Muscle layer of duodenum (tissue), 2 donors: ENCODE results near the gene BSPRY.
"Not testable (repeated sequence)": the region's sequence is repeated elsewhere in the genome, so short reads cannot be mapped to it uniquely, and the experiment has no call there.

Experiments
- H3K27ac ChIP-seq: one replicate; pipeline ENCODE4 v1.7.0; 2013; ENCODE audit warnings: mild to moderate bottlenecking, low read length
- H3K27me3 ChIP-seq: one replicate; pipeline ENCODE4 v1.7.0; 2013; ENCODE audit warnings: low read depth, mild to moderate bottlenecking, control low read depth, low read length
- H3K36me3 ChIP-seq, 2 donors: one replicate each; pipeline ENCODE4 v1.7.0; 2013; ENCODE audit warnings: low read length in 2 of 2, control low read depth in 1 of 2, mild to moderate bottlenecking in 1 of 2; ENCODE audit not compliant: insufficient read depth in 2 of 2, control insufficient read depth in 1 of 2
- H3K4me1 ChIP-seq, 2 donors: one replicate each; pipeline ENCODE4 v1.7.0; 2013; ENCODE audit warnings: low read length in 2 of 2, mild to moderate bottlenecking in 2 of 2, control low read depth in 1 of 2, moderate library complexity in 1 of 2; ENCODE audit not compliant: insufficient read depth in 2 of 2, control insufficient read depth in 1 of 2
- H3K4me3 ChIP-seq, 2 donors: one replicate each; pipeline ENCODE4 v1.7.0; 2013; ENCODE audit warnings: low read length in 2 of 2, low read depth in 1 of 2, mild to moderate bottlenecking in 1 of 2
- H3K9me3 ChIP-seq, 2 donors: one replicate each; pipeline ENCODE4 v1.7.0; 2013; ENCODE audit warnings: low read length in 2 of 2, control low read depth in 1 of 2, mild to moderate bottlenecking in 1 of 2; ENCODE audit not compliant: control insufficient read depth in 1 of 2
- donor health status: healthy.

The BSPRY gene

GRCh38 chr9:113399646-113400200 is 50.4 kb downstream of the BSPRY start:
- Histone ChIP-seq H3K27me3 (no peaks in the 10 kb centered on the region), H3K9me3 (no peaks in the 10 kb centered on the region), H3K4me3 (peak overlapping the region in 1 of 2 donors; percentile 45), H3K36me3 (peaks cover 0 to 6% of the 10 kb centered on the region in 2 donors), H3K4me1 (peaks cover 14 to 16% of the 10 kb centered on the region in 2 donors), H3K27ac (no peak overlapping the region)

- Histone ChIP-seq H3K4me3 (peak within 1 kb of the TSS; percentile 80 to 92), H3K9me3 (no peaks in the 10 kb centered on the region), H3K27ac (peak within 1 kb of the TSS; percentile 82), H3K4me1 (peaks cover 14 to 16% of the 10 kb centered on the region in 2 donors), H3K27me3 (no peaks in the 10 kb centered on the region), H3K36me3 (no peaks in the 10 kb centered on the region)
Measured at GRCh38 chr9:113401027-113401792, 51.9 kb downstream of the BSPRY start, which contains the start of gene ALAD. Gene ALAD, minus strand, starts transcription at chr9:113401284. Its CDS starts 7,725 bp downstream, at chr9:113393559.

GRCh38 chr9:113403646-113404045 is 54.3 kb downstream of the BSPRY start:
- no peak overlapping the region for H3K4me3 ChIP-seq
- peak overlapping the region; percentile 5 for H3K27ac ChIP-seq
- H3K27me3 ChIP-seq: no peaks in the 10 kb centered on the region
- peaks cover 9 to 22% of the 10 kb centered on the region in 2 donors for H3K4me1 ChIP-seq
- H3K9me3 ChIP-seq: no peaks in the 10 kb centered on the region
- H3K36me3 ChIP-seq: peaks cover 11 to 15% of the 10 kb centered on the region in 2 donors

GRCh38 chr9:113406353-113406752 is 57.0 kb downstream of the BSPRY start:
- Histone ChIP-seq H3K4me1 (peaks cover 8 to 21% of the 10 kb centered on the region in 2 donors), H3K36me3 (peaks cover 13 to 26% of the 10 kb centered on the region in 2 donors)
- H3K27ac ChIP-seq, H3K27me3 ChIP-seq, H3K4me3 ChIP-seq, H3K9me3 ChIP-seq: not testable (repeated sequence)

- peaks cover 13 to 26% of the 10 kb centered on the region in 2 donors for H3K36me3 ChIP-seq
- peaks cover 4 to 21% of the 10 kb centered on the region in 2 donors for H3K4me1 ChIP-seq
- H3K27ac ChIP-seq, H3K4me3 ChIP-seq, H3K27me3 ChIP-seq, H3K9me3 ChIP-seq: not testable (repeated sequence)
Measured at GRCh38 chr9:113406873-113407511, 57.7 kb downstream of the BSPRY start.

GRCh38 chr9:113409481-113409880 is 60.1 kb downstream of the BSPRY start:
- H3K9me3 ChIP-seq: no peaks in the 10 kb centered on the region
- peak overlapping the region; percentile 99 for H3K27ac ChIP-seq
- peaks cover 13 to 26% of the 10 kb centered on the region in 2 donors for H3K36me3 ChIP-seq
- no peaks in the 10 kb centered on the region for H3K27me3 ChIP-seq
- H3K4me1 ChIP-seq: peaks cover 4 to 21% of the 10 kb centered on the region in 2 donors
- peak overlapping the region; percentile 97 to 99 for H3K4me3 ChIP-seq

GRCh38 chr9:113409883-113410206 is 60.5 kb downstream of the BSPRY start:
- H3K27ac ChIP-seq: peak overlapping the region; percentile 99
- peak overlapping the region; percentile 97 to 99 for H3K4me3 ChIP-seq
- H3K4me1 ChIP-seq: peaks cover 4 to 21% of the 10 kb centered on the region in 2 donors
- H3K27me3 ChIP-seq: no peaks in the 10 kb centered on the region
- no peaks in the 10 kb centered on the region for H3K9me3 ChIP-seq
- peaks cover 13 to 26% of the 10 kb centered on the region in 2 donors for H3K36me3 ChIP-seq

GRCh38 chr9:113410207-113410864 is 61.0 kb downstream of the BSPRY start, which contains the start of the genes C9orf43 and POLE3:
Gene C9orf43, plus strand, starts transcription at chr9:113410747. Its CDS starts 2,747 bp downstream, at chr9:113413494.
Gene POLE3, minus strand, starts transcription at chr9:113410675. Its CDS starts 382 bp downstream, at chr9:113410293.
- Histone ChIP-seq H3K4me1 (peaks cover 4 to 21% of the 10 kb centered on the region in 2 donors), H3K4me3 (peak within 1 kb of the TSS; percentile 97 to 99), H3K9me3 (no peaks in the 10 kb centered on the region), H3K36me3 (peaks cover 13 to 26% of the 10 kb centered on the region in 2 donors), H3K27ac (peak within 1 kb of the TSS; percentile 99), H3K27me3 (no peaks in the 10 kb centered on the region)

GRCh38 chr9:113416149-113416721 is 66.9 kb downstream of the BSPRY start:
- Histone ChIP-seq H3K4me1 (no peaks in the 10 kb centered on the region), H3K27me3 (no peaks in the 10 kb centered on the region), H3K27ac (no peak overlapping the region), H3K4me3 (no peak overlapping the region), H3K36me3 (no peaks in the 10 kb centered on the region), H3K9me3 (no peaks in the 10 kb centered on the region)

- no peaks in the 10 kb centered on the region for H3K4me1 ChIP-seq
- no peaks in the 10 kb centered on the region for H3K36me3 ChIP-seq
- H3K27ac ChIP-seq: no peak overlapping the region
- H3K4me3 ChIP-seq: no peak overlapping the region
- no peaks in the 10 kb centered on the region for H3K27me3 ChIP-seq
- H3K9me3 ChIP-seq: no peaks in the 10 kb centered on the region
Measured at GRCh38 chr9:113417370-113417769, 68.0 kb downstream of the BSPRY start.
